Suprapubic skin (tissue), 4 donors: ENCODE measurements around the gene STIP1.

Experiments
- EP300 ChIP-seq: sonication (generic); formaldehyde crosslinking; IDR thresholded peaks from one replicate; pipeline ENCODE4 v1.6.1; 2017; ENCODE audit warnings: antibody characterized with exemption
- POLR2A ChIP-seq, 2 donors: fragments of 450-650 bp; IDR thresholded peaks; one replicate each; pipeline ENCODE4 v1.6.1; 2017; ENCODE audit warnings: antibody characterized with exemption in 2 of 2, mild to moderate bottlenecking in 2 of 2, moderate library complexity in 2 of 2
- POLR2AphosphoS5 ChIP-seq, 3 donors: sonication (generic); formaldehyde crosslinking; IDR thresholded peaks; one replicate each; pipeline ENCODE4 v1.6.1; 2017; ENCODE audit warnings: antibody characterized with exemption in 3 of 3
- TF ChIP-seq, protein P1 (sequence below), 2 donors: fragments of 200-600 bp in 1 of 2; fragments of 450-650 bp in 1 of 2; sonication (generic) in 1 of 2; IDR thresholded peaks; one replicate each; pipeline ENCODE4 v1.5.1; 2016 to 2019; ENCODE audit warnings: antibody characterized with exemption in 2 of 2, mild to moderate bottlenecking in 1 of 2, moderate library complexity in 1 of 2

DNA sequence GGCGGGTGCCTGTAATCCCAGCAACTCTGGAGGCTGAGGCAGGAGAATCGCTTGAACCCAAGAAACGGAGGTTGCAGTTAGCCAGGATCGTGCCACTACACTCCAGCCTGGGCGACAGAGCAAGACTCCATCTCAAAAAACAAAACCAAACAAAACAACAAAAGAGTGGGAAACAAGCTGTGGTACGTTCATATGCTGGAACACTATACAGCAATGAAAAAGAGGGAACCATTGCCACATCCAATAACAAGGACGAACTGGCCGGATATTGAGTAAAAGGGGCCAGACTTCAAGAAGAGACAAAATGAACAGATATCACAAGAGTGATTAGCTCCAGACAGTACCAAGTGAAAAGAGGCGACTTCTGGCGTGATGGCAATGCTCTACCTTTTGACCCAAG lies 24.9 kb upstream of the STIP1 start:
- TF ChIP-seq, protein P1, sequence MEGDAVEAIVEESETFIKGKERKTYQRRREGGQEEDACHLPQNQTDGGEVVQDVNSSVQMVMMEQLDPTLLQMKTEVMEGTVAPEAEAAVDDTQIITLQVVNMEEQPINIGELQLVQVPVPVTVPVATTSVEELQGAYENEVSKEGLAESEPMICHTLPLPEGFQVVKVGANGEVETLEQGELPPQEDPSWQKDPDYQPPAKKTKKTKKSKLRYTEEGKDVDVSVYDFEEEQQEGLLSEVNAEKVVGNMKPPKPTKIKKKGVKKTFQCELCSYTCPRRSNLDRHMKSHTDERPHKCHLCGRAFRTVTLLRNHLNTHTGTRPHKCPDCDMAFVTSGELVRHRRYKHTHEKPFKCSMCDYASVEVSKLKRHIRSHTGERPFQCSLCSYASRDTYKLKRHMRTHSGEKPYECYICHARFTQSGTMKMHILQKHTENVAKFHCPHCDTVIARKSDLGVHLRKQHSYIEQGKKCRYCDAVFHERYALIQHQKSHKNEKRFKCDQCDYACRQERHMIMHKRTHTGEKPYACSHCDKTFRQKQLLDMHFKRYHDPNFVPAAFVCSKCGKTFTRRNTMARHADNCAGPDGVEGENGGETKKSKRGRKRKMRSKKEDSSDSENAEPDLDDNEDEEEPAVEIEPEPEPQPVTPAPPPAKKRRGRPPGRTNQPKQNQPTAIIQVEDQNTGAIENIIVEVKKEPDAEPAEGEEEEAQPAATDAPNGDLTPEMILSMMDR (IDR thresholded peaks at IDR 0.05) = no peak
- no peak for TF ChIP-seq POLR2A (IDR thresholded peaks at IDR 0.05)
- TF ChIP-seq EP300 = no peak
- no peak for TF ChIP-seq POLR2AphosphoS5 (IDR thresholded peaks at IDR 0.05)
